ENCODE results near the gene TSHZ1.

- TF ChIP-seq CTCF (IDR thresholded peaks at IDR 0.05; ENCODE audit: low read depth, low read length) = no peak
- TF ChIP-seq EZH2phosphoT487 (IDR thresholded peaks at IDR 0.05; ENCODE audit: low read depth) = no peak
These were observed 105.6 kb downstream of the TSHZ1 start for GRCh38 chr18:75316223-75316622.

Measured in OCI-LY3 (cell line).